Stimulated activated CD4-positive, alpha-beta T cell treated with anti-CD3 and anti-CD28 coated beads, TNF-alpha, amount 100 ng/mL, for 48 hours (primary cell): ENCODE measurements around the gene LACTB.

Experiments
- DNase-seq, 3 donors: peaks; one replicate each; pipeline ENCODE4 v3.0.0-alpha.2; 2020; ENCODE audit warnings: low read depth in 3 of 3

Gene LACTB

GRCh38 chr15:63172851-63173451, 51.3 kb downstream of the LACTB start:
- no peak for DNase-seq

GRCh38 chr15:63176302-63176701, 54.6 kb downstream of the LACTB start:
- no peak for DNase-seq

DNA sequence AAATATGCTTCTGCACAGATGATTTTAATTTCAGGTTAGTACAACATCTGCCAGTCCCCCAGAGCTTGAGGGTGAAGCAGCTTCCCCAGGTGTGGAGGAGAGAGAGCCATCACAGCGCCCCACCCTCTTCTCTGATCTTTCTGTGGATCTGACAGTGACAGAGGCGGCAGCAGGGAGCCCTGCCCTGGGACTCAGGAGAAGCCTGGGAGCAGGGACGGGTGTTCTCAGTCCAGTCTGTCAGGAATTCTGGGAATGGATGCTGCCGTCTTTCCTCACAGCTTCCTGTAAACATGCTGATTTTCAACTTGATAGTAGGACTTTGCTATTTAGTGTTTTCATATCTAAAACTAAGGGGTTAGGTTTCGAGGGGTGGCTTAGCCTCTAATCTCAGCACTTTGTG, 56.4 kb downstream of the LACTB start:
- DNase-seq, result no peak

DNA sequence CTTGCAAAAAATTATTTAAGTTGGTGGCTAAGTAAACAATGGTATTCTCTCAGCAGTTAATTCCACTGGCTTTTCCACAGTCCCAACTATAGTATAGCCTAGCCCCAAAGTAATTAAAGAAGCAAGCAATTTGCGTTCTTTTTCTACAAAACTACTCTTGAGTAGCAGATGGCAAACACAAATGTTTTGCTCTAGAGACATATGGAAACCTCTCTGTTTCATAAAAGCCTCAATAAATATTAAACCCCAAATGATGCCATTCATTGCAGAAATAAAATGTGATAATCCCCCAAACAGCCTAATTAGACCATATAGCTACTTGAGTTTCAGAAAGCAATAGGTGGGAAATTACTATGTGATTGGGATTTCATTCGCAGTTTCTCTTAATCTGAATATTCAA, 59.1 kb downstream of the LACTB start:
- no peak for DNase-seq

DNA sequence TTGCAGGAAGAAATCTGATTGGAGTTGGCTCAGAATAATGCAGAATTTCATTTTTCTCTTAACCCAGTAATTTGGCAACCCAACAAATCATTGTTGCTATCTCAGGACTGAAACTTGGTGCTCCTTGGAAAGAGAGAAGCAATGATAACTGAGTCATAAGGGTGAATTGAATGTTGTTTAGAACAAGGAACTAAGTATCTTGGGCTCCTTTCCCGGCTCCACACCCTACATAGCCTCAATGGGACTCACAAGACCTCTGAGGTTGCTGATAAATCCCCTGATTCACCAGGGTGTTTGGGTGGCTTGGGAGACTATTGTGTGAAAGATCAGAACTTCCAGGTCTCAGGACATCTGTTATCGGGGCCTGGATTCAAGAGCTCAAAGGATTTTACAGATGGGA, 60.0 kb downstream of the LACTB start:
- DNase-seq, result no peak

DNA sequence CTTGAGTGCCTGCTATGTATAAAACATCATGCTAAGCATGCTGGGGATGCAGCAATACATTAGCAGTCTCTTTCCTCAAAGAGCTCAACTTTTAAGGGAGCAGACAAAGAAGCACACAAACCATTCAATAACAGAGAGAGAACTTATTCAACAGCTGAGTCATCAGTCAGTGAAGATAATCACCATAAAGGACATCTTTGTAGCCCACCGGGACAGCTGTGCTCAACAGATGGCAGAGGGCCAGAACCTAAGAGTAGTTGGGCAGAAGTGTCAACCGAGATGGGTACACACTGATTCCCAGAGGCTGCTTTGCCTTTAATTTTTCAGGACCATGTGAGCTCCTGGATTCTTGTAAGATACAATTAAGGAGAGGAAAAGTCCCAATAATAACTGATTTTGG, 63.5 kb downstream of the LACTB start:
- DNase-seq, result no peak

GRCh38 chr15:63186065-63186464, 64.4 kb downstream of the LACTB start:
- DNase-seq, result no peak

- DNase-seq, result no peak
Observed at GRCh38 chr15:63187589-63188226, 66.0 kb downstream of the LACTB start.

DNA sequence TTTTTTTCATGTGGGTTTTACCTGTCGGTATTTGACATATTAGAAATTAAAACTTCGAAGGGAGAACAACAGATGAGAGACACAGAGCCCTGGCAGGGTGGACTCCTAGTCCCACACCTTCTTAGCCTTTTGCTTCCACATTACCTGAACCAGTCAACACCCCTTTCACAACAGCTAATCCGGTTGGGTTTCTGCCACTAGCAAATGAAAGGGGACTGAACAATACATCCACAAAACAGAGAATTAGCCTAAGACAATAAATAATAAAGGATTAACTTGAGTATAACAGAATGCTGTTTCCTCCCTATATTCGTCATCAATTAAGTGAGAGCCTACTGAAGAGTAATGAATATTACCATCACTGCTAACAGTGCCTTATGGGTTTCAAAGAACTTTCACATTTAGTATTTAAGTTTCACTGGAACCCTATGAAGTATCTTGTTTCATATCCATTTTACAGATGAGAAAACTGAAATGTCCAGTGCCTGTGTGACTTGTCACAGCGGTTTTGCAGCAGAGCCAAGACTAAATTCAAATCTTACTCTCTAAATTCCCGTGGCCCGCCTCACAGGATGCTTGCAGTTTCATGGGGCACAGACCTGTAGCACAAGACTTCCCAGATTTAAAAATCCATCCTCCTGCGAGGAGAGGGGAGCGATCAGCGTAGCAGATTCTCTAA, 66.7 kb downstream of the LACTB start:
- DNase-seq, result no peak

- peak; percentile 97 to 100 (median 99) for DNase-seq
Observed at GRCh38 chr15:63188926-63189871, 67.5 kb downstream of the LACTB start, which contains the start of gene RAB8B. RAB8B (plus strand) TSS chr15:63189606; CDS start chr15:63189625, 19 bp downstream.

- DNase-seq, result no peak
Observed at GRCh38 chr15:63189941-63190768, 68.5 kb downstream of the LACTB start.

GRCh38 chr15:63190769-63191649, 69.3 kb downstream of the LACTB start:
- DNase-seq, result no peak
